ENCODE data around the gene BBIP1. TPM values are rescaled to one million over a fixed set of nuclear protein-coding genes. Genes with fewer than 3 reads are reported as not detected.
"Not testable (repeated sequence)": the region's sequence is repeated elsewhere in the genome, so short reads cannot be mapped to it uniquely, and the experiment has no call there.

The BBIP1 gene
- total and polyA plus RNA-seq, 2 experiments from 2014 or later = 14.8 to 56.5 TPM

DNA sequence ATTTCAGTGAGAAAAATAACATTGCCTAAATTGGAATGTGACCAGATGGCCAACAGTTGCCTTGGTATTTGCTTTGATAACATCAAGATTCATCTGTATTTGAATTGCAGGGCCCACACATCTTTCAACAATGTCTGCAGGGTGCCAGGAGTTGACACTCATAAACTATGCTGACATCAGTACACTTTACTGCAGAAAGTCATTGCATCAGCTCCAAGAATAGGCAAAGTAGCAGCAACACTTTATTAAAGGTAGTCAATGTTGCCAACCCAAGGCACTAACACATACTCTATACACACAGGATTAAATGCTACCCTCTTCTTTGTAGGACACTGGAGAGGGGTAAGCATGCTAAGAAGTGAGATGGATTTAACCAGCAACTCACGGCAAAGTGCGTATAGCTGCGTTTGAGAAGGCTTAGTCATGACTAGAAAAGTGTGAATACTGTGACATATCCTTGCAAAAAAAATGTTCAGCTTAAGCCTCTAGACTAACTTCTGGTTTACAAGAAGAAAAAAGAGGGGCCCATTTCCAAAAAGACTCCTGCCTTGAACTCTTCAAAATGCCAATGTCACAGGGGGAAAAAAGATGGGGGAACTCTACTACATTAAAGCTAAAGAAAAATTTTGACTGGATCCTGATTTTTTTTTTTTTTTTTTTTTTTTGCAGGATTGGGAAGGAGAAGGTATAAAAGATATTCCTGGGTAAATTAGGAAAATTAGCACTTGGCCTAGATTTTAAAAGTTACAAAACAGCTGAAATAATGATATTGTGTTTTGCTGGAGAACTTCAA is 2.2 kb downstream of the BBIP1 start:
- H3K9me2 ChIP-seq (ENCODE audit: insufficient read depth) = no peaks in the 10 kb centered on the region
- Mint-ChIP-seq H3K4me1 (peaks cover 23% of the 10 kb centered on the region; the same call in 2 of the 3 replicates), H3K9me3 (no peaks in the 10 kb centered on the region), H3K4me3 (peak overlapping the region; percentile 88), H3K27ac (peak overlapping the region; percentile 88), H3K36me3 (ENCODE audit: low read depth) (0 out of 3 replicates have a peak, but pooled peaks cover 4% of the 10 kb centered on the region), H3K27me3 (ENCODE audit: insufficient read depth, low read depth, poor library complexity) (peaks cover 9% of the 10 kb centered on the region)
- no peak for TF ChIP-seq EZH2 (IDR thresholded peaks at IDR 0.05; ENCODE audit: low read depth, unreplicated experiment)
- TF ChIP-seq ETS1 (IDR thresholded peaks at IDR 0.05) = no peak
- TF ChIP-seq, protein P1, sequence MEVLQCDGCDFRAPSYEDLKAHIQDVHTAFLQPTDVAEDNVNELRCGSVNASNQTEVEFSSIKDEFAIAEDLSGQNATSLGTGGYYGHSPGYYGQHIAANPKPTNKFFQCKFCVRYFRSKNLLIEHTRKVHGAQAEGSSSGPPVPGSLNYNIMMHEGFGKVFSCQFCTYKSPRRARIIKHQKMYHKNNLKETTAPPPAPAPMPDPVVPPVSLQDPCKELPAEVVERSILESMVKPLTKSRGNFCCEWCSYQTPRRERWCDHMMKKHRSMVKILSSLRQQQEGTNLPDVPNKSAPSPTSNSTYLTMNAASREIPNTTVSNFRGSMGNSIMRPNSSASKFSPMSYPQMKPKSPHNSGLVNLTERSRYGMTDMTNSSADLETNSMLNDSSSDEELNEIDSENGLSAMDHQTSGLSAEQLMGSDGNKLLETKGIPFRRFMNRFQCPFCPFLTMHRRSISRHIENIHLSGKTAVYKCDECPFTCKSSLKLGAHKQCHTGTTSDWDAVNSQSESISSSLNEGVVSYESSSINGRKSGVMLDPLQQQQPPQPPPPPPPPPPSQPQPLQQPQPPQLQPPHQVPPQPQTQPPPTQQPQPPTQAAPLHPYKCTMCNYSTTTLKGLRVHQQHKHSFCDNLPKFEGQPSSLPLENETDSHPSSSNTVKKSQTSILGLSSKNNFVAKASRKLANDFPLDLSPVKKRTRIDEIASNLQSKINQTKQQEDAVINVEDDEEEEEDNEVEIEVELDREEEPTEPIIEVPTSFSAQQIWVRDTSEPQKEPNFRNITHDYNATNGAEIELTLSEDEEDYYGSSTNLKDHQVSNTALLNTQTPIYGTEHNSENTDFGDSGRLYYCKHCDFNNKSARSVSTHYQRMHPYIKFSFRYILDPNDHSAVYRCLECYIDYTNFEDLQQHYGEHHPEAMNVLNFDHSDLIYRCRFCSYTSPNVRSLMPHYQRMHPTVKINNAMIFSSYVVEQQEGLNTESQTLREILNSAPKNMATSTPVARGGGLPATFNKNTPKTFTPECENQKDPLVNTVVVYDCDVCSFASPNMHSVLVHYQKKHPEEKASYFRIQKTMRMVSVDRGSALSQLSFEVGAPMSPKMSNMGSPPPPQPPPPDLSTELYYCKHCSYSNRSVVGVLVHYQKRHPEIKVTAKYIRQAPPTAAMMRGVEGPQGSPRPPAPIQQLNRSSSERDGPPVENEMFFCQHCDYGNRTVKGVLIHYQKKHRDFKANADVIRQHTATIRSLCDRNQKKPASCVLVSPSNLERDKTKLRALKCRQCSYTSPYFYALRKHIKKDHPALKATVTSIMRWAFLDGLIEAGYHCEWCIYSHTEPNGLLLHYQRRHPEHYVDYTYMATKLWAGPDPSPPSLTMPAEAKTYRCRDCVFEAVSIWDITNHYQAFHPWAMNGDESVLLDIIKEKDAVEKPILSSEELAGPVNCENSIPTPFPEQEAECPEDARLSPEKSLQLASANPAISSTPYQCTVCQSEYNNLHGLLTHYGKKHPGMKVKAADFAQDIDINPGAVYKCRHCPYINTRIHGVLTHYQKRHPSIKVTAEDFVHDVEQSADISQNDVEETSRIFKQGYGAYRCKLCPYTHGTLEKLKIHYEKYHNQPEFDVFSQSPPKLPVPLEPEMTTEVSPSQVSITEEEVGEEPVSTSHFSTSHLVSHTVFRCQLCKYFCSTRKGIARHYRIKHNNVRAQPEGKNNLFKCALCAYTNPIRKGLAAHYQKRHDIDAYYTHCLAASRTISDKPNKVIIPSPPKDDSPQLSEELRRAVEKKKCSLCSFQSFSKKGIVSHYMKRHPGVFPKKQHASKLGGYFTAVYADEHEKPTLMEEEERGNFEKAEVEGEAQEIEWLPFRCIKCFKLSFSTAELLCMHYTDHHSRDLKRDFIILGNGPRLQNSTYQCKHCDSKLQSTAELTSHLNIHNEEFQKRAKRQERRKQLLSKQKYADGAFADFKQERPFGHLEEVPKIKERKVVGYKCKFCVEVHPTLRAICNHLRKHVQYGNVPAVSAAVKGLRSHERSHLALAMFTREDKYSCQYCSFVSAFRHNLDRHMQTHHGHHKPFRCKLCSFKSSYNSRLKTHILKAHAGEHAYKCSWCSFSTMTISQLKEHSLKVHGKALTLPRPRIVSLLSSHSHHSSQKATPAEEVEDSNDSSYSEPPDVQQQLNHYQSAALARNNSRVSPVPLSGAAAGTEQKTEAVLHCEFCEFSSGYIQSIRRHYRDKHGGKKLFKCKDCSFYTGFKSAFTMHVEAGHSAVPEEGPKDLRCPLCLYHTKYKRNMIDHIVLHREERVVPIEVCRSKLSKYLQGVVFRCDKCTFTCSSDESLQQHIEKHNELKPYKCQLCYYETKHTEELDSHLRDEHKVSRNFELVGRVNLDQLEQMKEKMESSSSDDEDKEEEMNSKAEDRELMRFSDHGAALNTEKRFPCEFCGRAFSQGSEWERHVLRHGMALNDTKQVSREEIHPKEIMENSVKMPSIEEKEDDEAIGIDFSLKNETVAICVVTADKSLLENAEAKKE (CRISPR knock-in tag; IDR thresholded peaks at IDR 0.05) = no peak
- no peak for TF ChIP-seq ZNF331 (CRISPR knock-in tag; IDR thresholded peaks at IDR 0.05; ENCODE audit: low read depth)
- TF ChIP-seq NANOG (IDR thresholded peaks at IDR 0.05; ENCODE audit: borderline replicate concordance) = no peak
- no peak for TF ChIP-seq ZNF114 (CRISPR knock-in tag; IDR thresholded peaks at IDR 0.05)
- TF ChIP-seq JUNB (IDR thresholded peaks at IDR 0.05; ENCODE audit: unreplicated experiment) = no peak
- TF ChIP-seq, protein P2, sequence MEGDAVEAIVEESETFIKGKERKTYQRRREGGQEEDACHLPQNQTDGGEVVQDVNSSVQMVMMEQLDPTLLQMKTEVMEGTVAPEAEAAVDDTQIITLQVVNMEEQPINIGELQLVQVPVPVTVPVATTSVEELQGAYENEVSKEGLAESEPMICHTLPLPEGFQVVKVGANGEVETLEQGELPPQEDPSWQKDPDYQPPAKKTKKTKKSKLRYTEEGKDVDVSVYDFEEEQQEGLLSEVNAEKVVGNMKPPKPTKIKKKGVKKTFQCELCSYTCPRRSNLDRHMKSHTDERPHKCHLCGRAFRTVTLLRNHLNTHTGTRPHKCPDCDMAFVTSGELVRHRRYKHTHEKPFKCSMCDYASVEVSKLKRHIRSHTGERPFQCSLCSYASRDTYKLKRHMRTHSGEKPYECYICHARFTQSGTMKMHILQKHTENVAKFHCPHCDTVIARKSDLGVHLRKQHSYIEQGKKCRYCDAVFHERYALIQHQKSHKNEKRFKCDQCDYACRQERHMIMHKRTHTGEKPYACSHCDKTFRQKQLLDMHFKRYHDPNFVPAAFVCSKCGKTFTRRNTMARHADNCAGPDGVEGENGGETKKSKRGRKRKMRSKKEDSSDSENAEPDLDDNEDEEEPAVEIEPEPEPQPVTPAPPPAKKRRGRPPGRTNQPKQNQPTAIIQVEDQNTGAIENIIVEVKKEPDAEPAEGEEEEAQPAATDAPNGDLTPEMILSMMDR (conservative IDR thresholded peaks at IDR 0.05; ENCODE audit: low read depth in 2 of 2) = no peak
- TF ChIP-seq STAT1 (IDR thresholded peaks at IDR 0.05; ENCODE audit: unreplicated experiment) = no peak
- no peak for TF ChIP-seq CREB1 (CRISPR knock-in tag; IDR thresholded peaks at IDR 0.05; ENCODE audit: low read depth)
- H3K4me2 ChIP-seq = 0 out of 2 replicates have a peak overlapping the region, but pooled peaks have one; percentile 20
- H3K27ac ChIP-seq (ENCODE audit: low read depth) = peak overlapping the region; percentile 45; the same call in 1 of the 2 replicates
- H3F3A ChIP-seq (replicated peaks; ENCODE audit: low read depth) = no peaks in the 10 kb centered on the region
- H3K4me3 ChIP-seq = no peak overlapping the region
- peaks cover 23% of the 10 kb centered on the region for H3K79me2 ChIP-seq (replicated peaks; ENCODE audit: insufficient read depth)
- DNase-seq (ENCODE audit: low spot score) (no peak), ATAC-seq (no peak)
- H3K36me3 ChIP-seq (ENCODE audit: insufficient read depth) = no peaks in the 10 kb centered on the region
- H3K27me3 ChIP-seq (ENCODE audit: insufficient read depth) = no peaks in the 10 kb centered on the region
- H4K20me1 ChIP-seq (replicated peaks; ENCODE audit: insufficient read depth) = 0 out of 2 replicates have a peak, but pooled peaks cover 4% of the 10 kb centered on the region
- H2AFZ ChIP-seq = no peak overlapping the region
- H3K4me1 ChIP-seq (ENCODE audit: insufficient read depth) = peaks cover 16% of the 10 kb centered on the region

DNA sequence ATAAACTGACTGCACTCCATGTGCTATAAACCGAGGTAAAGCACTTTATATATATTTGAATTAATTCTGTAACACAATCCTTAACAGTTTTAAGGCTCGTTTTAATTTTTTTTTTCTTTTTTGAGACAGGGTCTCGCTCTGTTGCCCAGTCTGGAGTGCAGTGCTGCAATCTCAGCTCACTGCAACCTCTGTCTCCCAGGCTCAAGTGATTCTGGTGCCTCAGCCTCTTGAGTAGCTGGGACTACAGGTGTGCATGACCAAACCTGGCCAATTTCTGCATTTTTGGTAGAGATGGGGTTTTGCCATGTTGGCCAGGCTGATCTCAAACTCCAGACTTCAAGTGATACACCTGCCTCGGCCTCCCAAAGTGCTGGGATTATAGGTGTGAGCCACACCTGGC is 3.4 kb downstream of the BBIP1 start:
- H3K4me1 Mint-ChIP-seq = peaks cover 23% of the 10 kb centered on the region; the same call in 2 of the 3 replicates

More for the DNA sequence above, 3.4 kb downstream of the BBIP1 start:
- H3K36me3 ChIP-seq (ENCODE audit: insufficient read depth); H4K20me1 ChIP-seq (replicated peaks; ENCODE audit: insufficient read depth); H3K36me3 Mint-ChIP-seq (ENCODE audit: low read depth); H3K27me3 Mint-ChIP-seq (ENCODE audit: insufficient read depth, low read depth, poor library complexity); H3K4me3 ChIP-seq; H3K9me2 ChIP-seq (ENCODE audit: insufficient read depth); H3K27me3 ChIP-seq (ENCODE audit: insufficient read depth); DNase-seq (ENCODE audit: low spot score); H2AFZ ChIP-seq; H3K9me3 Mint-ChIP-seq; H3F3A ChIP-seq (replicated peaks; ENCODE audit: low read depth); H3K4me3 Mint-ChIP-seq; H3K4me2 ChIP-seq; ATAC-seq; H3K27ac ChIP-seq (ENCODE audit: low read depth): not testable (repeated sequence)
- H3K27ac Mint-ChIP-seq = peak overlapping the region; percentile 65
- H3K79me2 ChIP-seq (replicated peaks; ENCODE audit: insufficient read depth) = peaks cover 12% of the 10 kb centered on the region
- peaks cover 16% of the 10 kb centered on the region for H3K4me1 ChIP-seq (ENCODE audit: insufficient read depth)

Measured in GM23338 (cell line).